ENCODE measurements around the gene PTPA. TPM values are rescaled to one million over a fixed set of nuclear protein-coding genes. Genes with fewer than 3 reads are reported as not detected.
"Not testable (repeated sequence)": the region's sequence is repeated elsewhere in the genome, so short reads cannot be mapped to it uniquely, and the experiment has no call there.

The PTPA gene
- total RNA-seq, 2 donors from 2014 or later: 81.3 to 89.9 TPM

GRCh38 chr9:129184219-129184524, 73.0 kb downstream of the PTPA start:
- TF ChIP-seq, protein P1, sequence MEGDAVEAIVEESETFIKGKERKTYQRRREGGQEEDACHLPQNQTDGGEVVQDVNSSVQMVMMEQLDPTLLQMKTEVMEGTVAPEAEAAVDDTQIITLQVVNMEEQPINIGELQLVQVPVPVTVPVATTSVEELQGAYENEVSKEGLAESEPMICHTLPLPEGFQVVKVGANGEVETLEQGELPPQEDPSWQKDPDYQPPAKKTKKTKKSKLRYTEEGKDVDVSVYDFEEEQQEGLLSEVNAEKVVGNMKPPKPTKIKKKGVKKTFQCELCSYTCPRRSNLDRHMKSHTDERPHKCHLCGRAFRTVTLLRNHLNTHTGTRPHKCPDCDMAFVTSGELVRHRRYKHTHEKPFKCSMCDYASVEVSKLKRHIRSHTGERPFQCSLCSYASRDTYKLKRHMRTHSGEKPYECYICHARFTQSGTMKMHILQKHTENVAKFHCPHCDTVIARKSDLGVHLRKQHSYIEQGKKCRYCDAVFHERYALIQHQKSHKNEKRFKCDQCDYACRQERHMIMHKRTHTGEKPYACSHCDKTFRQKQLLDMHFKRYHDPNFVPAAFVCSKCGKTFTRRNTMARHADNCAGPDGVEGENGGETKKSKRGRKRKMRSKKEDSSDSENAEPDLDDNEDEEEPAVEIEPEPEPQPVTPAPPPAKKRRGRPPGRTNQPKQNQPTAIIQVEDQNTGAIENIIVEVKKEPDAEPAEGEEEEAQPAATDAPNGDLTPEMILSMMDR (IDR thresholded peaks at IDR 0.05): no peak

GRCh38 chr9:129184596-129185122, 73.4 kb downstream of the PTPA start:
- TF ChIP-seq, protein P1 (IDR thresholded peaks at IDR 0.05): no peak
- Histone ChIP-seq H3K27ac (no peak overlapping the region), H3K4me1 (no peaks in the 10 kb centered on the region), H3K9me3 (no peaks in the 10 kb centered on the region), H3K36me3 (no peaks in the 10 kb centered on the region), H3K27me3 (no peaks in the 10 kb centered on the region), H3K4me3 (no peak overlapping the region)
- no peak for DNase-seq (ENCODE audit: low spot score)

More at GRCh38 chr9:129184219-129184524, 73.0 kb downstream of the PTPA start:
- Histone ChIP-seq H3K4me3 (no peak overlapping the region), H3K9me3 (no peaks in the 10 kb centered on the region), H3K36me3 (no peaks in the 10 kb centered on the region), H3K27ac (no peak overlapping the region), H3K4me1 (no peaks in the 10 kb centered on the region), H3K27me3 (no peaks in the 10 kb centered on the region)
- DNase-seq (ENCODE audit: low spot score): no peak

GRCh38 chr9:129185402-129185801, 74.2 kb downstream of the PTPA start:
- TF ChIP-seq, protein P1 (IDR thresholded peaks at IDR 0.05): no peak
- Histone ChIP-seq H3K9me3 (no peaks in the 10 kb centered on the region), H3K27me3 (no peaks in the 10 kb centered on the region), H3K27ac (no peak overlapping the region), H3K4me3 (no peak overlapping the region), H3K36me3 (no peaks in the 10 kb centered on the region), H3K4me1 (no peaks in the 10 kb centered on the region)
- DNase-seq (ENCODE audit: low spot score): no peak

GRCh38 chr9:129185991-129186390, 74.8 kb downstream of the PTPA start:
- Histone ChIP-seq H3K27me3 (no peaks in the 10 kb centered on the region), H3K36me3 (no peaks in the 10 kb centered on the region), H3K4me3 (no peak overlapping the region), H3K4me1 (no peaks in the 10 kb centered on the region), H3K27ac (no peak overlapping the region), H3K9me3 (no peaks in the 10 kb centered on the region)
- TF ChIP-seq, protein P1 (IDR thresholded peaks at IDR 0.05): no peak
- no peak for DNase-seq (ENCODE audit: low spot score)

DNA sequence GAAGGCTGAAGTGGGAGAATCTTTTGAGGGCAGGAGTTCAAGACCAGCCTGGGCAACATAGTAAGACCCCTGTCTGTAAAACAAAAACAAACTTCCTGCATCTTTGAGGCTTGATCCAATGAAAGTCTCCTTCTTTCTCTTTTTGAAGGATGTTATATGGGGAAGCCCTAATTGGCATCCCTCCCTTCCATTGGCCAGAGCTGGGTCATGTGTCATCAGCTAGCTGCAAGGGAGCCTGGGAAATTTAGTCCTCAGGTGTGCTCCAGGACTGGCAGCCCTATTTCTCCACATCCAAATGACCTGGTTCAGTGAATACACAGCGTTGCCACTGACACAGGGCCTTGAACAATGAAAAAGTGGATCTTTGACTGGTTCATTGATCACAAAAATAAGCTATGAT, 75.8 kb downstream of the PTPA start:
- Histone ChIP-seq H3K4me1 (no peaks in the 10 kb centered on the region), H3K27ac (no peak overlapping the region), H3K4me3 (no peak overlapping the region), H3K9me3 (peaks cover 0 to 1% of the 10 kb centered on the region in 2 donors), H3K36me3 (no peaks in the 10 kb centered on the region), H3K27me3 (no peaks in the 10 kb centered on the region)
- TF ChIP-seq, protein P1 (IDR thresholded peaks at IDR 0.05): no peak
- DNase-seq (ENCODE audit: low spot score): no peak

DNA sequence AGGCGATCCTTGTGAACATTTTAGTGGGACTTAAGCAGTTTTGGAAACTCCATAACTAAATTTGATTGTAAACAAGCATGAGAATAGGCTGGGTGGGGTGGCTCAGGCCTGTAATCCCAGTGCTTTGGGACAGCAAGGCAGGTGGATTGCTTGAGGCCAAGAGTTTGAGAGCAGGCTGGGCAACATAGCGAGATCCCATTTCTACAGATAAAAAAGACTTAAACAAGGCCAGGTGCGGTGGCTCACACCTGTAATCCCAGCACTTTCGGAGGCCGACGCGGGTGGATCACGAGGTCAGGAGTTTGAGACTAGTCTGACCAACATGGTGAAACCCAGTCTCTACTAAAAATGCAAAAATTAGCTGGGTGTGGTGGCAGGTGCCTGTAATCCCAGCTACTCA, 78.8 kb downstream of the PTPA start:
- H3K4me3 ChIP-seq; H3K9me3 ChIP-seq; DNase-seq (ENCODE audit: low spot score); H3K27me3 ChIP-seq; H3K27ac ChIP-seq; H3K36me3 ChIP-seq; H3K4me1 ChIP-seq: not testable (repeated sequence)

All from right atrium auricular region (tissue), 2 donors.